Measurements from ENCODE around the gene CALHM6. TPM values are rescaled to one million over a fixed set of nuclear protein-coding genes. Genes with fewer than 3 reads are reported as not detected.

Gene CALHM6
- total and polyA plus RNA-seq, 10 of the 15 experiments (the other 5 are each of a cell fraction or from before 2014, with no cell fraction given), result 0.15 to 3.4 (median 1.3) TPM

DNA sequence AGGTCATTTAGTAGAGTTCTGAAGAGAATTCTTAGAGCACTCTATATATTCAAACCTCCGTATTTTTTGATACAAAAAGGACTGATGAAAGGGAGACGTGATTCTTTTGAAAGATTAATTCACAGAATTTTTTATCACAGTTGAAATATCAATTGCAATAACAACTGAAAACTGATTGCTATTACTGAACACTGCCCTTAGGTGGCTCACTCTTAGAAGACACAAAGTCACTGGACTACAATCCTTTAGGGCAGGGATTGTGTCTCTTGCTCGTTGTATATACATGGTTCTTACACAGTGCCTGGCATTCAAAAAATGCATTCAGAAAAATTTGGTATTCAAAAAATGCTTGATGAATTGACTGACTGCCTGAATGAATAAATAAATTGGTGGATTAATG is 17.1 kb upstream of the CALHM6 start:
- no peak overlapping the region for H2AFZ ChIP-seq (ENCODE audit: control insufficient read depth, low read depth, low read length)
- in situ Hi-C loops (cut with MboI), result no loop called here
- H3K4me1 ChIP-seq (ENCODE audit: control insufficient read depth, insufficient read depth, low read length), result no peaks in the 10 kb centered on the region
- no peaks in the 10 kb centered on the region for H3K27me3 ChIP-seq (replicated peaks in 1 of 2; ENCODE audit: control insufficient read depth in 2 of 2, insufficient read depth in 2 of 2, low read length in 1 of 2)
- DNase-seq (ENCODE audit: low read depth, low spot score) (no peak), ATAC-seq (peak; percentile 87), FAIRE-seq (peak; percentile 49)
- TF ChIP-seq POLR2A (IDR thresholded peaks at IDR 0.05; ENCODE audit: low read depth, low read length) (no peak), NFIC (IDR thresholded peaks at IDR 0.05; ENCODE audit: low read depth, low read length) (no peak), TCF7 (IDR thresholded peaks at IDR 0.05; ENCODE audit: borderline replicate concordance) (0 out of 2 replicates have a peak, but pooled peaks have one; percentile 5), STAT1 (conservative IDR thresholded peaks at IDR 0.05) (no peak), PAX8 (IDR thresholded peaks at IDR 0.05) (no peak), BCL11A (IDR thresholded peaks at IDR 0.05; ENCODE audit: low read depth, low read length) (no peak), EED (IDR thresholded peaks at IDR 0.05; ENCODE audit: low read depth) (no peak), NR2F1 (conservative IDR thresholded peaks at IDR 0.05) (no peak), FOS (IDR thresholded peaks at IDR 0.05; ENCODE audit: borderline replicate concordance, extremely low read depth, insufficient read length) (no peak), IKZF1 (conservative IDR thresholded peaks at IDR 0.05) (no peak), SMC3 (IDR thresholded peaks at IDR 0.05; ENCODE audit: borderline replicate concordance, low read length) (peak; percentile 60; the same call in 1 of the 2 replicates), RAD21 (IDR thresholded peaks at IDR 0.05; ENCODE audit: insufficient read depth, low read depth, low read length) (peak; percentile 59)
- TF ChIP-seq, protein P1, sequence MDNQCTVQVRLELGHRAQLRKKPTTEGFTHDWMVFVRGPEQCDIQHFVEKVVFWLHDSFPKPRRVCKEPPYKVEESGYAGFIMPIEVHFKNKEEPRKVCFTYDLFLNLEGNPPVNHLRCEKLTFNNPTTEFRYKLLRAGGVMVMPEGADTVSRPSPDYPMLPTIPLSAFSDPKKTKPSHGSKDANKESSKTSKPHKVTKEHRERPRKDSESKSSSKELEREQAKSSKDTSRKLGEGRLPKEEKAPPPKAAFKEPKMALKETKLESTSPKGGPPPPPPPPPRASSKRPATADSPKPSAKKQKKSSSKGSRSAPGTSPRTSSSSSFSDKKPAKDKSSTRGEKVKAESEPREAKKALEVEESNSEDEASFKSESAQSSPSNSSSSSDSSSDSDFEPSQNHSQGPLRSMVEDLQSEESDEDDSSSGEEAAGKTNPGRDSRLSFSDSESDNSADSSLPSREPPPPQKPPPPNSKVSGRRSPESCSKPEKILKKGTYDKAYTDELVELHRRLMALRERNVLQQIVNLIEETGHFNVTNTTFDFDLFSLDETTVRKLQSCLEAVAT (IDR thresholded peaks at IDR 0.05), result no peak
- TF ChIP-seq, protein P2, sequence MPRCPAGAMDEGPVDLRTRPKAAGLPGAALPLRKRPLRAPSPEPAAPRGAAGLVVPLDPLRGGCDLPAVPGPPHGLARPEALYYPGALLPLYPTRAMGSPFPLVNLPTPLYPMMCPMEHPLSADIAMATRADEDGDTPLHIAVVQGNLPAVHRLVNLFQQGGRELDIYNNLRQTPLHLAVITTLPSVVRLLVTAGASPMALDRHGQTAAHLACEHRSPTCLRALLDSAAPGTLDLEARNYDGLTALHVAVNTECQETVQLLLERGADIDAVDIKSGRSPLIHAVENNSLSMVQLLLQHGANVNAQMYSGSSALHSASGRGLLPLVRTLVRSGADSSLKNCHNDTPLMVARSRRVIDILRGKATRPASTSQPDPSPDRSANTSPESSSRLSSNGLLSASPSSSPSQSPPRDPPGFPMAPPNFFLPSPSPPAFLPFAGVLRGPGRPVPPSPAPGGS (IDR thresholded peaks at IDR 0.05; ENCODE audit: borderline replicate concordance, insufficient read depth, low read depth, low read length, poor library complexity, severe bottlenecking), result no peak
- TF ChIP-seq, protein P3, sequence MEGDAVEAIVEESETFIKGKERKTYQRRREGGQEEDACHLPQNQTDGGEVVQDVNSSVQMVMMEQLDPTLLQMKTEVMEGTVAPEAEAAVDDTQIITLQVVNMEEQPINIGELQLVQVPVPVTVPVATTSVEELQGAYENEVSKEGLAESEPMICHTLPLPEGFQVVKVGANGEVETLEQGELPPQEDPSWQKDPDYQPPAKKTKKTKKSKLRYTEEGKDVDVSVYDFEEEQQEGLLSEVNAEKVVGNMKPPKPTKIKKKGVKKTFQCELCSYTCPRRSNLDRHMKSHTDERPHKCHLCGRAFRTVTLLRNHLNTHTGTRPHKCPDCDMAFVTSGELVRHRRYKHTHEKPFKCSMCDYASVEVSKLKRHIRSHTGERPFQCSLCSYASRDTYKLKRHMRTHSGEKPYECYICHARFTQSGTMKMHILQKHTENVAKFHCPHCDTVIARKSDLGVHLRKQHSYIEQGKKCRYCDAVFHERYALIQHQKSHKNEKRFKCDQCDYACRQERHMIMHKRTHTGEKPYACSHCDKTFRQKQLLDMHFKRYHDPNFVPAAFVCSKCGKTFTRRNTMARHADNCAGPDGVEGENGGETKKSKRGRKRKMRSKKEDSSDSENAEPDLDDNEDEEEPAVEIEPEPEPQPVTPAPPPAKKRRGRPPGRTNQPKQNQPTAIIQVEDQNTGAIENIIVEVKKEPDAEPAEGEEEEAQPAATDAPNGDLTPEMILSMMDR (IDR thresholded peaks at IDR 0.05 in 2 of 3, conservative IDR thresholded peaks at IDR 0.05 in 1 of 3; ENCODE audit: control insufficient read depth in 2 of 3, extremely low read depth in 1 of 3, insufficient read depth in 1 of 3, low read depth in 3 of 3, low read length in 3 of 3), result peak; percentile 59 to 68 (median 65)
- intact Hi-C loops (cut with micrococcal nuclease; ENCODE audit: unreplicated experiment), result loop anchor here (2.0 kb wide), 2 partner anchors 89 to 157 kb away; no protein-coding TSS in a partner anchor
- H3K36me3 ChIP-seq (ENCODE audit: control insufficient read depth in 2 of 2, insufficient read depth in 2 of 2, low read length in 1 of 2), result no peaks in the 10 kb centered on the region
- H3K27ac ChIP-seq (ENCODE audit: control insufficient read depth, insufficient read depth), result no peak overlapping the region
- CTCF ChIA-PET, result interaction anchor here (0.7 to 2.8 kb wide), 17 partner anchors 17 to 226 kb away, joined by 3 to 9 read pairs (median 4); no protein-coding TSS in a partner anchor
- RAD21 ChIA-PET (ENCODE audit: unreplicated experiment), result interaction anchor here (1.0 to 7.3 kb wide), 6 partner anchors 23 to 156 kb away, joined by 3 to 54 read pairs (median 4); no protein-coding TSS in a partner anchor
- H3K9me3 ChIP-seq (replicated peaks; ENCODE audit: control insufficient read depth, insufficient read depth, low read length), result no peaks in the 10 kb centered on the region
- 2% methylated on average over 3 of the region's 3 CpGs for WGBS (ENCODE audit: insufficient coverage, insufficient replicate concordance, low lambda C conversion rate, missing lambda C conversion rate)
- H3K4me2 ChIP-seq (ENCODE audit: control insufficient read depth, insufficient read depth), result no peak overlapping the region
- no peak overlapping the region for H3K4me3 ChIP-seq
- no peaks in the 10 kb centered on the region for H4K20me1 ChIP-seq (ENCODE audit: control insufficient read depth, insufficient read depth)
- POLR2A ChIA-PET, result no interaction called here
- no peak overlapping the region for H3K9ac ChIP-seq (ENCODE audit: control insufficient read depth, insufficient read depth, low read length)
- SMC1A ChIA-PET (ENCODE audit: uncharacterized antibody, unreplicated experiment), result interaction anchor here (0.7 to 2.4 kb wide), 12 partner anchors 10 to 177 kb away, joined by 3 to 9 read pairs (median 4); no protein-coding TSS in a partner anchor
- BruUV-seq (replicated peaks), result no TSS peak
- H3K79me2 ChIP-seq (ENCODE audit: control insufficient read depth, insufficient read depth, low read length), result no peaks in the 10 kb centered on the region

Measured in GM12878 (cell line).